Suprapubic skin (tissue), 4 donors: ENCODE results near the gene GPX8. TPM values are rescaled to one million over a fixed set of nuclear protein-coding genes. Genes with fewer than 3 reads are reported as not detected.

ENCODE experiments used
- DNase-seq, 2 donors: peaks; one replicate each; pipeline ENCODE4 v3.0.0-alpha.2; 2019; ENCODE audit warnings: low spot score in 2 of 2
- H3K27ac ChIP-seq: fragments of 200-600 bp; sonication (generic); one replicate; pipeline ENCODE4 v1.5.1; 2019
- H3K27me3 ChIP-seq: fragments of 200-600 bp; sonication (generic); one replicate; pipeline ENCODE4 v1.5.1; 2019
- H3K36me3 ChIP-seq: fragments of 200-600 bp; sonication (generic); one replicate; pipeline ENCODE4 v1.5.1; 2019
- H3K4me1 ChIP-seq: fragments of 200-600 bp; sonication (generic); one replicate; pipeline ENCODE4 v1.5.1; 2019
- H3K4me3 ChIP-seq: fragments of 200-600 bp; sonication (generic); one replicate; pipeline ENCODE4 v1.5.1; 2019; ENCODE audit warnings: mild to moderate bottlenecking
- H3K9me3 ChIP-seq: fragments of 200-600 bp; sonication (generic); one replicate; pipeline ENCODE4 v1.5.1; 2019
- CTCF ChIP-seq, 2 donors: fragments of 200-600 bp in 1 of 2; fragments of 450-650 bp in 1 of 2; sonication (generic) in 1 of 2; IDR thresholded peaks; one replicate each; pipeline ENCODE4 v1.5.1; 2016 to 2019; ENCODE audit warnings: antibody characterized with exemption in 2 of 2, mild to moderate bottlenecking in 1 of 2, moderate library complexity in 1 of 2
- EP300 ChIP-seq: sonication (generic); formaldehyde crosslinking; IDR thresholded peaks from one replicate; pipeline ENCODE4 v1.6.1; 2017; ENCODE audit warnings: antibody characterized with exemption
- POLR2A ChIP-seq, 2 donors: fragments of 450-650 bp; IDR thresholded peaks; one replicate each; pipeline ENCODE4 v1.6.1; 2017; ENCODE audit warnings: antibody characterized with exemption in 2 of 2, mild to moderate bottlenecking in 2 of 2, moderate library complexity in 2 of 2
- POLR2AphosphoS5 ChIP-seq, 3 donors: sonication (generic); formaldehyde crosslinking; IDR thresholded peaks; one replicate each; pipeline ENCODE4 v1.6.1; 2017; ENCODE audit warnings: antibody characterized with exemption in 3 of 3
- WGBS: methylation state at CpG from one replicate; pipeline ENCODE4 v1.1.5; 2018; 5-methylcytosine and 5-hydroxymethylcytosine counted together
- total RNA-seq, 4 donors: library from RNA; depleted of rRNA; stranded (reverse); fragments of >200 nt; gene quantifications; one replicate each; pipeline ENCODE4 v1.1.0, GENCODE V29; 2016

GPX8 gene, protein sequence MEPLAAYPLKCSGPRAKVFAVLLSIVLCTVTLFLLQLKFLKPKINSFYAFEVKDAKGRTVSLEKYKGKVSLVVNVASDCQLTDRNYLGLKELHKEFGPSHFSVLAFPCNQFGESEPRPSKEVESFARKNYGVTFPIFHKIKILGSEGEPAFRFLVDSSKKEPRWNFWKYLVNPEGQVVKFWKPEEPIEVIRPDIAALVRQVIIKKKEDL
- total RNA-seq, result 1 to 10 TPM; 5.1 to 7.9 (median 5.8) TPM

DNA sequence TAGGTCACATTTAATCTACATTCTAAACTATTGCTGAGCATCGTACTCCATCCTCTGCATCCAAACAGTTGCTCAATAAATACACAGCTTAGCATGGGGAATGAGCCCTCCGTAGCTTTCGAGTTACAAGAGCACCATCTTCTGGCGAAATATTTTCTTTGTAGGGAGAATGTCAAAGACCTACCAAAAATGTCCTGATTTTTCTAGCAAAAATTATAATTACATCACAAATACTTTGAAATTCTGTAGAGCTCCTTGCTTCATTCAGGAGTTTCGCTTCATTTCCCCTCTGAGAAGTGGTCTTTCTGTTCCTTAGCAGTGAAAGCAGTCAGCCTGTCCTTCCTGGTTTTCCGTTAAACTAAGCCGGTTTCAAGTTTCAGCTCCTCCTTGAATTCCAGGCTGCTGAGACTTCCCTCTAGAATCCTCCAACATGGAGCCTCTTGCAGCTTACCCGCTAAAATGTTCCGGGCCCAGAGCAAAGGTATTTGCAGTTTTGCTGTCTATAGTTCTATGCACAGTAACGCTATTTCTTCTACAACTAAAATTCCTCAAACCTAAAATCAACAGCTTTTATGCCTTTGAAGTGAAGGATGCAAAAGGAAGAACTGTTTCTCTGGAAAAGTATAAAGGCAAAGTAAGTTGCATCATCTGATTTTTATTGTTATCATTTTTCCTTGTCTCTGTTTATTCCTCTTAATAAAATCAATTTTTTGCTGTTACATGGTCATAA lies at the start of gene GPX8:
TSS of gene GPX8 (plus strand) at position 409 of the 730 bp plus-strand sequence. CDS start at position 431, 22 bp downstream.
- 7% methylated on average over 10 of the region's 10 CpGs for WGBS
- Histone ChIP-seq H3K27ac (peak within 1 kb of the TSS; percentile 45), H3K4me3 (peak within 1 kb of the TSS; percentile 46), H3K9me3 (no peaks in the 10 kb centered on the region), H3K4me1 (peaks cover 10% of the 10 kb centered on the region), H3K36me3 (no peaks in the 10 kb centered on the region), H3K27me3 (no peaks in the 10 kb centered on the region)
- no peak for DNase-seq
- TF ChIP-seq POLR2A (IDR thresholded peaks at IDR 0.05) (no peak), POLR2AphosphoS5 (IDR thresholded peaks at IDR 0.05) (no peak), CTCF (IDR thresholded peaks at IDR 0.05) (peak; percentile 27 to 32), EP300 (no peak)

DNA sequence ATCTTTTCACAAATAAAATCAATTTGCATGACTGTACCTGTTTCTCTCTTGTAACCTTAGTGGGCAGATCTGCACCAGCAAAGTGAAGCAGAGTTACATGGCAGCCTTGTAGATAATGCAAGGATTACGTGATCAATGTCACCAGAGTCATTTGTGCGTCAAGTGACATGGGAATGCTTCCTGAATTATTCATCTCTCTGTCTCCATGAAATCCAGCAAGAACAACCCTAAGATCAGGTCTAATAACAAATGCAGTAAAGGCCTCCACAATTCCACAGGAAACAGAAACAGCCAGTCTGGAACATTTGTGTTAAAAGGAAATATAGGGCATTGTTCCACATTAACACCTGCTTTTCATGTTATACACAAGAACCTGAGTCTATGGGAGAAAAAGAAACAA lies 49.8 kb upstream of the GPX8 start:
- H3K36me3 ChIP-seq, result no peaks in the 10 kb centered on the region
- no peak overlapping the region for H3K4me3 ChIP-seq
- WGBS, result 77% methylated on average over 2 of the region's 2 CpGs
- H3K4me1 ChIP-seq, result no peaks in the 10 kb centered on the region
- peaks cover 4% of the 10 kb centered on the region for H3K27me3 ChIP-seq
- no peak overlapping the region for H3K27ac ChIP-seq
- no peak for TF ChIP-seq EP300
- TF ChIP-seq POLR2A (IDR thresholded peaks at IDR 0.05), result no peak
- TF ChIP-seq POLR2AphosphoS5 (IDR thresholded peaks at IDR 0.05), result no peak
- no peak for TF ChIP-seq CTCF (IDR thresholded peaks at IDR 0.05)
- no peaks in the 10 kb centered on the region for H3K9me3 ChIP-seq
- DNase-seq, result no peak

DNA sequence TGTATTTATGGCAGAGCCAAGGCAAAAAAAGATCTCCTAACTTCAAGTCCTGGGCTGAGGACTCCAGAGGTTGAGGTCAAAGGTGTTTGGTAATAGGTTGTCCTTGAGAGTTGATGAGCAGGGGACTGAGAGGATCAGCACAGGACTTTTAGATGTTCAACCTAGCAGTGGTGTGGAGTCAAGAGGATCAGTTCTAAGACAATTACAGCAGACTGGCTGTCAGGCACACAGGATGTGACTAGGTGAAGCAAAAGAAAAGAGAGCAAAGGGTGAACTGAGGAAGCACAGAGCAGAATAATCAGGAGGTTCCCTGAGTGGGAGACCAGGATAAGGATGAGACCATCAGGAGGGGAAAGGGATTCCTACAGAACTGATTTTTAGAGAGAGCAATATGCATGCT lies 46.6 kb upstream of the GPX8 start:
- TF ChIP-seq EP300 (no peak), POLR2AphosphoS5 (IDR thresholded peaks at IDR 0.05) (no peak), CTCF (IDR thresholded peaks at IDR 0.05) (no peak), POLR2A (IDR thresholded peaks at IDR 0.05) (no peak)
- Histone ChIP-seq H3K4me3 (no peak overlapping the region), H3K27ac (no peak overlapping the region), H3K27me3 (peaks cover 4% of the 10 kb centered on the region), H3K9me3 (no peaks in the 10 kb centered on the region), H3K4me1 (no peaks in the 10 kb centered on the region), H3K36me3 (no peaks in the 10 kb centered on the region)
- DNase-seq, result no peak

- H3K36me3 ChIP-seq, result no peaks in the 10 kb centered on the region
- DNase-seq, result no peak
- H3K4me1 ChIP-seq, result no peaks in the 10 kb centered on the region
- H3K27ac ChIP-seq, result no peak overlapping the region
- H3K27me3 ChIP-seq, result peaks cover 4% of the 10 kb centered on the region
- WGBS, result 72% methylated on average over 3 of the region's 3 CpGs
- no peaks in the 10 kb centered on the region for H3K9me3 ChIP-seq
- TF ChIP-seq EP300, result no peak
- no peak for TF ChIP-seq POLR2AphosphoS5 (IDR thresholded peaks at IDR 0.05)
- no peak for TF ChIP-seq POLR2A (IDR thresholded peaks at IDR 0.05)
- TF ChIP-seq CTCF (IDR thresholded peaks at IDR 0.05), result no peak
- no peak overlapping the region for H3K4me3 ChIP-seq
These were observed 45.9 kb upstream of the GPX8 start for GRCh38 chr5:55114061-55114460.

DNA sequence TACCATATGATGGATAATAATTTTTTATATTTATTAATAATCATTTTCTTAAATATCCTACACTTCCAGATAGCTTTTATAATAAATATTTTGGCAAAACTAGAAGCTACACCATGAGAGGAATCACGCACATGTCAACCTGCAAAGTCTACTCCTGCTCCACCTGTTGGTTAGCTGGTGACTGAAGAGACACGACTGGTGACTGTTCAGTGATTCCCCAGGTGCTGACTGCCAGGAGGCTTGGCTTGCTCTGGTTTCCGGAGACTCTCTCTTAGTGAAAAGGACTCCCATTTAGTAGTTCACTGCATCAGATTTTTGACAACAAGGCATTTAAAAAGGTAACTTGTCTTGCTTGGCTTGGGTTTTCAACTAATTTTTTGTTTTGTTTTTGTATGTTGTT lies 36.6 kb upstream of the GPX8 start:
- Histone ChIP-seq H3K27ac (no peak overlapping the region), H3K36me3 (no peaks in the 10 kb centered on the region), H3K4me3 (no peak overlapping the region), H3K4me1 (no peaks in the 10 kb centered on the region), H3K9me3 (no peaks in the 10 kb centered on the region), H3K27me3 (no peaks in the 10 kb centered on the region)
- TF ChIP-seq EP300 (no peak), POLR2A (IDR thresholded peaks at IDR 0.05) (no peak), CTCF (IDR thresholded peaks at IDR 0.05) (no peak), POLR2AphosphoS5 (IDR thresholded peaks at IDR 0.05) (no peak)
- 68% methylated on average over 3 of the region's 3 CpGs for WGBS
- no peak for DNase-seq
